ENCODE data around the gene TTC3. TPM values are rescaled to one million over a fixed set of nuclear protein-coding genes. Genes with fewer than 3 reads are reported as not detected.

Gene TTC3
- total and polyA plus RNA-seq, 2 of the 13 experiments (the other 11 are each of a cell fraction or from before 2014, with no cell fraction given) = 55.7 to 108 TPM

DNA sequence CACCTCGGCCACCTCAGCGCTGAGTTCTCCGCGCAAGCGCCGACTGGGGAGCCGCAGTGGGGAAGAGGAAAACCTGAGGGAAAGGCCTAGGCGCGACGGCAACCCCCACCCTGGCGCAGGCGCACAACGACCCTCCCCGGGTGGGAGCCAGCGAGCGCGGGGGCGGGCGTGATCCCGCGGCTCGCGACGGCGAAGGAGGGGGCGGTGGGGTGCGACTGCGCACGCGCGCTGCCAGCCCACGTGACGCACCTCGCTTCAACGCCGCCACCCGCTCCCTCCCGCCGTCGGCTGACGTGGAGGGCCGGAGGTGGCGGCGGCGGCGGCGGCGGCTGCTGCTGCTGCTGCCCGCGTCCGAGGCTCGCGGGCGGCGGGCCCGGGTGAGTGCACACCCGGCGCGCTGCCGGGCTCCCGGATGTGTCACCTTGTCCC lies at the start of gene TTC3, which contains the start of gene PIGP (continued):
- TF ChIP-seq, protein P1, sequence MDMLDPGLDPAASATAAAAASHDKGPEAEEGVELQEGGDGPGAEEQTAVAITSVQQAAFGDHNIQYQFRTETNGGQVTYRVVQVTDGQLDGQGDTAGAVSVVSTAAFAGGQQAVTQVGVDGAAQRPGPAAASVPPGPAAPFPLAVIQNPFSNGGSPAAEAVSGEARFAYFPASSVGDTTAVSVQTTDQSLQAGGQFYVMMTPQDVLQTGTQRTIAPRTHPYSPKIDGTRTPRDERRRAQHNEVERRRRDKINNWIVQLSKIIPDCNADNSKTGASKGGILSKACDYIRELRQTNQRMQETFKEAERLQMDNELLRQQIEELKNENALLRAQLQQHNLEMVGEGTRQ (IDR thresholded peaks at IDR 0.05; ENCODE audit: low read depth, low read length) = peak; percentile 91
- TF ChIP-seq, protein P1 (CRISPR knock-in tag; IDR thresholded peaks at IDR 0.05; ENCODE audit: borderline replicate concordance) = no peak; the same call in 1 of the 2 replicates
- no peak for TF ChIP-seq RARG (CRISPR knock-in tag; IDR thresholded peaks at IDR 0.05; ENCODE audit: low read depth)
- TF ChIP-seq ZBTB21 (CRISPR knock-in tag; IDR thresholded peaks at IDR 0.05) = no peak
- peak; percentile 93 for TF ChIP-seq ZFX (CRISPR knock-in tag; IDR thresholded peaks at IDR 0.05; ENCODE audit: low read depth)
- no peak; the same call in 1 of the 2 replicates for TF ChIP-seq ZNF331 (CRISPR knock-in tag; IDR thresholded peaks at IDR 0.05)
- TF ChIP-seq BORCS8-MEF2B (CRISPR knock-in tag; IDR thresholded peaks at IDR 0.05) = peak; percentile 12; the same call in 1 of the 2 replicates
- TF ChIP-seq, protein P2, sequence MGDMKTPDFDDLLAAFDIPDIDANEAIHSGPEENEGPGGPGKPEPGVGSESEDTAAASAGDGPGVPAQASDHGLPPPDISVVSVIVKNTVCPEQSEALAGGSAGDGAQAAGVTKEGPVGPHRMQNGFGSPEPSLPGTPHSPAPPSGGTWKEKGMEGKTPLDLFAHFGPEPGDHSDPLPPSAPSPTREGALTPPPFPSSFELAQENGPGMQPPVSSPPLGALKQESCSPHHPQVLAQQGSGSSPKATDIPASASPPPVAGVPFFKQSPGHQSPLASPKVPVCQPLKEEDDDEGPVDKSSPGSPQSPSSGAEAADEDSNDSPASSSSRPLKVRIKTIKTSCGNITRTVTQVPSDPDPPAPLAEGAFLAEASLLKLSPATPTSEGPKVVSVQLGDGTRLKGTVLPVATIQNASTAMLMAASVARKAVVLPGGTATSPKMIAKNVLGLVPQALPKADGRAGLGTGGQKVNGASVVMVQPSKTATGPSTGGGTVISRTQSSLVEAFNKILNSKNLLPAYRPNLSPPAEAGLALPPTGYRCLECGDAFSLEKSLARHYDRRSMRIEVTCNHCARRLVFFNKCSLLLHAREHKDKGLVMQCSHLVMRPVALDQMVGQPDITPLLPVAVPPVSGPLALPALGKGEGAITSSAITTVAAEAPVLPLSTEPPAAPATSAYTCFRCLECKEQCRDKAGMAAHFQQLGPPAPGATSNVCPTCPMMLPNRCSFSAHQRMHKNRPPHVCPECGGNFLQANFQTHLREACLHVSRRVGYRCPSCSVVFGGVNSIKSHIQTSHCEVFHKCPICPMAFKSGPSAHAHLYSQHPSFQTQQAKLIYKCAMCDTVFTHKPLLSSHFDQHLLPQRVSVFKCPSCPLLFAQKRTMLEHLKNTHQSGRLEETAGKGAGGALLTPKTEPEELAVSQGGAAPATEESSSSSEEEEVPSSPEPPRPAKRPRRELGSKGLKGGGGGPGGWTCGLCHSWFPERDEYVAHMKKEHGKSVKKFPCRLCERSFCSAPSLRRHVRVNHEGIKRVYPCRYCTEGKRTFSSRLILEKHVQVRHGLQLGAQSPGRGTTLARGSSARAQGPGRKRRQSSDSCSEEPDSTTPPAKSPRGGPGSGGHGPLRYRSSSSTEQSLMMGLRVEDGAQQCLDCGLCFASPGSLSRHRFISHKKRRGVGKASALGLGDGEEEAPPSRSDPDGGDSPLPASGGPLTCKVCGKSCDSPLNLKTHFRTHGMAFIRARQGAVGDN (CRISPR knock-in tag; IDR thresholded peaks at IDR 0.05) = peak; percentile 85
- TF ChIP-seq, protein P3, sequence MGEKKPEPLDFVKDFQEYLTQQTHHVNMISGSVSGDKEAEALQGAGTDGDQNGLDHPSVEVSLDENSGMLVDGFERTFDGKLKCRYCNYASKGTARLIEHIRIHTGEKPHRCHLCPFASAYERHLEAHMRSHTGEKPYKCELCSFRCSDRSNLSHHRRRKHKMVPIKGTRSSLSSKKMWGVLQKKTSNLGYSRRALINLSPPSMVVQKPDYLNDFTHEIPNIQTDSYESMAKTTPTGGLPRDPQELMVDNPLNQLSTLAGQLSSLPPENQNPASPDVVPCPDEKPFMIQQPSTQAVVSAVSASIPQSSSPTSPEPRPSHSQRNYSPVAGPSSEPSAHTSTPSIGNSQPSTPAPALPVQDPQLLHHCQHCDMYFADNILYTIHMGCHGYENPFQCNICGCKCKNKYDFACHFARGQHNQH (CRISPR knock-in tag; IDR thresholded peaks at IDR 0.05) = no peak
- peak; percentile 62 for TF ChIP-seq HNRNPLL (IDR thresholded peaks at IDR 0.05; ENCODE audit: low read depth, low read length, poor library complexity, severe bottlenecking)
- 0 out of 2 replicates have a peak, but pooled peaks have one; percentile 14 for TF ChIP-seq ZIK1 (CRISPR knock-in tag; IDR thresholded peaks at IDR 0.05; ENCODE audit: borderline replicate concordance, low read depth)
- TF ChIP-seq, protein P4, sequence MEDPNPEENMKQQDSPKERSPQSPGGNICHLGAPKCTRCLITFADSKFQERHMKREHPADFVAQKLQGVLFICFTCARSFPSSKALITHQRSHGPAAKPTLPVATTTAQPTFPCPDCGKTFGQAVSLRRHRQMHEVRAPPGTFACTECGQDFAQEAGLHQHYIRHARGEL (CRISPR knock-in tag; IDR thresholded peaks at IDR 0.05) = no peak
- TF ChIP-seq, protein P5, sequence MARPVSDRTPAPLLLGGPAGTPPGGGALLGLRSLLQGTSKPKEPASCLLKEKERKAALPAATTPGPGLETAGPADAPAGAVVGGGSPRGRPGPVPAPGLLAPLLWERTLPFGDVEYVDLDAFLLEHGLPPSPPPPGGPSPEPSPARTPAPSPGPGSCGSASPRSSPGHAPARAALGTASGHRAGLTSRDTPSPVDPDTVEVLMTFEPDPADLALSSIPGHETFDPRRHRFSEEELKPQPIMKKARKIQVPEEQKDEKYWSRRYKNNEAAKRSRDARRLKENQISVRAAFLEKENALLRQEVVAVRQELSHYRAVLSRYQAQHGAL (CRISPR knock-in tag; IDR thresholded peaks at IDR 0.05; ENCODE audit: not compliant biosample characterization) = no peak
- TF ChIP-seq ZNF124 (CRISPR knock-in tag; IDR thresholded peaks at IDR 0.05) = no peak
- TF ChIP-seq, protein P6, sequence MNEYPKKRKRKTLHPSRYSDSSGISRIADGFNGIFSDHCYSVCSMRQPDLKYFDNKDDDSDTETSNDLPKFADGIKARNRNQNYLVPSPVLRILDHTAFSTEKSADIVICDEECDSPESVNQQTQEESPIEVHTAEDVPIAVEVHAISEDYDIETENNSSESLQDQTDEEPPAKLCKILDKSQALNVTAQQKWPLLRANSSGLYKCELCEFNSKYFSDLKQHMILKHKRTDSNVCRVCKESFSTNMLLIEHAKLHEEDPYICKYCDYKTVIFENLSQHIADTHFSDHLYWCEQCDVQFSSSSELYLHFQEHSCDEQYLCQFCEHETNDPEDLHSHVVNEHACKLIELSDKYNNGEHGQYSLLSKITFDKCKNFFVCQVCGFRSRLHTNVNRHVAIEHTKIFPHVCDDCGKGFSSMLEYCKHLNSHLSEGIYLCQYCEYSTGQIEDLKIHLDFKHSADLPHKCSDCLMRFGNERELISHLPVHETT (CRISPR knock-in tag; conservative IDR thresholded peaks at IDR 0.05) = no peak
- TF ChIP-seq, protein P7, sequence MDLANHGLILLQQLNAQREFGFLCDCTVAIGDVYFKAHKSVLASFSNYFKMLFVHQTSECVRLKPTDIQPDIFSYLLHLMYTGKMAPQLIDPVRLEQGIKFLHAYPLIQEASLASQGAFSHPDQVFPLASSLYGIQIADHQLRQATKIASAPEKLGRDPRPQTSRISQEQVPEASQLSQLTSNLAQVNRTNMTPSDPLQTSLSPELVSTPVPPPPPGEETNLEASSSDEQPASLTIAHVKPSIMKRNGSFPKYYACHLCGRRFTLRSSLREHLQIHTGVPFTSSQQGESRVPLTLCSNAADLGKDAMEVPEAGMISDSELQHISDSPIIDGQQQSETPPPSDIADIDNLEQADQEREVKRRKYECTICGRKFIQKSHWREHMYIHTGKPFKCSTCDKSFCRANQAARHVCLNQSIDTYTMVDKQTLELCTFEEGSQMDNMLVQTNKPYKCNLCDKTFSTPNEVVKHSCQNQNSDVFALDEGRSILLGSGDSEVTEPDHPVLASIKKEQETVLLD (CRISPR knock-in tag; IDR thresholded peaks at IDR 0.05; ENCODE audit: low read depth) = peak; percentile 39; the same call in 1 of the 2 replicates
- TF ChIP-seq, protein P8, sequence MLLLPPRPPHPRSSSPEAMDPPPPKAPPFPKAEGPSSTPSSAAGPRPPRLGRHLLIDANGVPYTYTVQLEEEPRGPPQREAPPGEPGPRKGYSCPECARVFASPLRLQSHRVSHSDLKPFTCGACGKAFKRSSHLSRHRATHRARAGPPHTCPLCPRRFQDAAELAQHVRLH (CRISPR knock-in tag; IDR thresholded peaks at IDR 0.05; ENCODE audit: borderline replicate concordance, low read depth) = no peak

Measured in HepG2 (cell line).